ENCODE results near the gene GRM2.

The GRM2 gene

DNA sequence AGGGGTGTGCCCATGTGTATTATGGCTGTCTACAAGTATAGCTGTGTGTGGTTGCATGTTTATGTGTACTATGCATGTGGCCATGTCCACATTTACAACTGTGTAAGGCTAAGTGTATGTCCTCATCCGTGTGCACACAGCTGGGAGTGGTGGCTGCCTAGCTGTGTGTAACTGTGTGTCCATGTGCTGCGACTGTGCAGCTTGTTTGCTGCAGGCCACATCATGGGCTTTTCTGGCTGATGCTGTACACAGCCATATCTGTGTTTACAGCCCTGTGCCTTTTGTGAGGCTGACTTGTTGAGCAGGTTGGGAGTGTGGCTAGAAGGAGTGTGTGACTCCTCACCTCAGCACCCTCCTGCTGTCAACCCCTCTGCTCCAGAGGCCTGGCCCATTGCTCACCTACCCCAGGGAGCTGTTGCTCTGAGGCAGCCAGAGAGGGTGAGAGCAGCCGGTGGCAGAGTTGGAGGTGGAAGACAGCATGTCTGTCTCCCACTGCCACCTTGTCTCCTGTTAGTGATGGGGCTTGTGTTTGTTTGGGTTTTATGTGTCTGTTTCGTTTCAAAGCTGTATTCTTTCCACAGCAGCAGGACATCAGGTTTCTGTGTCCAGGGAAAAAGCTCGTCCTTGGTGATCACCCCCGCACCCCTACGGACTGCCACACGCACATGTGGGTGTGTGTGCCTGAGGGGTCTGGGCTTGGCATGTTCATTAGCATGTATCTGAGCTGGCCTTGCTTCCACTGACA is 1.4 kb upstream of the GRM2 start:
- DNase-seq (ENCODE audit: low read depth, low spot score), result no peak

DNA sequence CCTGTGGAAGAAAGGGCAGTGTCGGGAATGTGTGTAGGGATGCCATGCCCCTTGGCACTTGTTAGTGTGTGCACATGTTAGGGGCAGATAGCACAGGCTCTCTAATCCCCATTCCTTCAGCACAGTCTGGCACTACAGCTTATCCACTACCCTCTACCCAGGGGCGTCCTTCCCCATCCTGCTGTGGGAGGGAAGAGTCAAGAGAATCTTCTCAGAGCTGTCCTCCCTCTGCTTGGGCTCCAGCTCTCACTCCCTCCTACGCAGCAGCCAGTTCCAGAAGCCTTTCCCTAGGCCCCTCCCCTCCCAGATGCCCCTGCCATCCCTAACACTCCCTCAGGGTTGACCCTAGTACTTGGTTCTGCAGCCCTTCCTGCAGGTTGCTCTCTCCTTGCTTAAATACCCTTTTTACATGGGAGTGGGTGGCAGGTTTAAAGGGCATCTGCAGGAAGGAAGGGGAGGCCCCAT is 815 bp upstream of the GRM2 start:
- no peak for DNase-seq (ENCODE audit: low read depth, low spot score)

DNA sequence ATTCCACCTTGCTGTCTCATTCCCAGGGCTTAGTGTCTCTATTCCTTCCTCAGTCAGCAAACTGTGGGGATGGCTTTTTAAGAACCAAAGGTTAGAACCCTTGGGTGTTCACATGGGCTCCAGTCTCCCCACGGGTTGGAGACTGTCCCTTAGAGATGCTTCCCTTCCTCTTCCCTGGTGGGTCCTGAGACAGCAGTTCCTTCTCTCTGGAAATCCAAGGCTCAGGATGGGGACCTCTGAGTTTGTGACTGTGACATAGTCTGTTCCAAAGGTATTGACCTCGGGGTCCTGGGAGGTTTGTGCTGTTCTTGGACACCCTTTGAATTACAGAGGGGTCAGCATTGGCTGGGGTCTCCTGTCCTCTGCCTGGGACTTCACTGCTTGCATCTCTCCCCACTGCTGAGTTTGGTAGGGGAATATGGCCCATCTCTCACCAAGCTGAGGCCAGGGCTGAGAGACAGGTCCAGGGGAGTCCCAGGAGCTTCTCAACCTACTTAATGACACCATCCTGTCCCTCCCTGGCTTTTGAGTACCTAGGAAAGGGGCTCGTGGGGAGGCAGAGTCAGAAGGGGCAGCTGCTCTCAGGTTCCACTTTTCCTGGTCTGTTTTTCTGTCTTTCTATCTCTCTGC is 1.5 kb downstream of the GRM2 start:
- DNase-seq (ENCODE audit: low read depth, low spot score), result no peak

DNA sequence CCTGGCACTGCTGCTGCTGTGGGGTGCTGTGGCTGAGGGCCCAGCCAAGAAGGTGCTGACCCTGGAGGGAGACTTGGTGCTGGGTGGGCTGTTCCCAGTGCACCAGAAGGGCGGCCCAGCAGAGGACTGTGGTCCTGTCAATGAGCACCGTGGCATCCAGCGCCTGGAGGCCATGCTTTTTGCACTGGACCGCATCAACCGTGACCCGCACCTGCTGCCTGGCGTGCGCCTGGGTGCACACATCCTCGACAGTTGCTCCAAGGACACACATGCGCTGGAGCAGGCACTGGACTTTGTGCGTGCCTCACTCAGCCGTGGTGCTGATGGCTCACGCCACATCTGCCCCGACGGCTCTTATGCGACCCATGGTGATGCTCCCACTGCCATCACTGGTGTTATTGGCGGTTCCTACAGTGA is 2.1 kb downstream of the GRM2 start:
- no peak for DNase-seq (ENCODE audit: low read depth, low spot score)

DNA sequence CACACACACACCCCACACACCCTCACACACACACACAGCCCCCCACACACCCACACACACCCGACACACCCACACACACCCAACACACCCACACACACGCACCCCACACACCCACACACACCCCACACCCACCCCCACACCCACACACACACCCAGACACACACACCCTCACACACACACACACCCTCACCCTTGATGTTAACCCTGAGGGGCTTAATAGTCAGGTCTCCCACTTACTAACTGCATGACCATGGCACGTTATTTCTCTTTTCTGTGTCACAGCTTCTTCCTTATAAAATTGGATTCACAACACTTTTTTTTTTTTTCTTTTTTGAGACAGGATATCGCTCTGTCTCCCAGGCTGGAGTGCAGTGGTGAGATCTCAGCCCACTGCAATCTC is 2.8 kb downstream of the GRM2 start:
- DNase-seq (ENCODE audit: low read depth, low spot score), result no peak

DNA sequence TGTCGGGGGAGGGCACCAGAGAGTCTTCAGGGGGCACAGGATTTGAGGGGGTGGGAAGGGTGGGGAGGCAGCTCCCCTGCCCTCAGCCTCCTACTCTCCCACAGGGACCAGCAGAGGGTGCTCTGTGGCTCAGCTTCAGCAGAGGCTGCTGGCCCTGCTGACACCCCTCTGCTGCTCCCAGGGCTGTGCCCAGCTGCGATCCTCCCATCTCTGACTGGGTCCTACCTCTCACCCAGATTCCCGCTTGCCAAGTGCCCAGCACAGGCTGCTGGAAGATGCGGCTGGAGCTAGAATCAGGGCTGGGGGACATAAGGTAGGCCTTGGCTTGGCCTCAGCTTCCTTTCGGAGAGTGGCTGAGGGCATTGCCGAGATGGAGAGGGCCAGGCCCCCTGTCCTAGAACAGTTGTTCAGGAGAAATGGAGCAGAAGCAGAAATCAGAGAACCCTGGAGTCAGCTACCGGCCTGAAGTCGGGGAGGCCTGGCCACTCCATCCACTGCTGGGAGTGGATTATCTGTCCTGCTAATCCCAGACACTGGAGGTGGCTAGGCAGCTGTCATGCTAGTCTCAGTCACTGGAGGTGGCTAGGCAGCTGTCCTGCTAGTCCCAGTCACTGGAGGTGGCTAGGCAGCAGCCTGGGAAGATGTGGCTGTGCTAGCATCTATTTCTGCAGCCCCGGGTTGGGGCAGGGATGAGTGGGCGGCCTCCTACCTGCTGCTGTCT is 3.9 kb downstream of the GRM2 start:
- DNase-seq (ENCODE audit: low read depth, low spot score), result no peak

DNA sequence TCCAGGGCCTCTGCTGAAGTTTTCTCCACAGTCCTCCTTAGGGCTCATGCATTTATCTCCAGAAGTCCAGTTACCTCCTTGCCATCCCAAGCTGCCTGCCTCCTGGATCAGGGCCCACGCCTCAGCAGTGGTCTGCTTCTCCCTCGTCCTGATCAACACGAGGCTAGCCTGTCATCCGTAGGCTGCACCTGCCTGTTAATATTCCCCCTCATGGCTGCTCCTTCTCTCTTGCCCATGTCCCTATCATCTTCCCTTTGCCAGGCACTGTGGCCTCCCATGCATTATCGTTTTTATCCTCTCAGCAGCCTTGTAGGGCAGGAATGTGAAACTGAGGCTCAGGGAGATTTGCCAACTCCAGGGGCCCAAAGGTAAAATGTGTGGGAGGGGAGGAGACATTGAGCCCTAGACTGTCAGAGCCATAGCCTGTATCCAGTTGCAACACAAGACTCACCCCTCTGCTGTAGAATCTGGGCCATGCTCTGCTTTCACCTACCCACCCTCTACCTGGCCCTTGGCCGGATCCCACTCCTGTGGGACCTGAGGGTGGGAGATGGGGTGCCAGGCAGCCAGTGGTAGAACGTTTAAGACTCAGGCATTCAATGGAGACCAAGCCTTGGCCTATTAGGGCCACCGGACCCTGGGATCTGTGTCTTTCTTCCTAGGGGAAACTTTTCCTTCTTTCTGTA is 4.6 kb downstream of the GRM2 start:
- DNase-seq (ENCODE audit: low read depth, low spot score), result no peak

DNA sequence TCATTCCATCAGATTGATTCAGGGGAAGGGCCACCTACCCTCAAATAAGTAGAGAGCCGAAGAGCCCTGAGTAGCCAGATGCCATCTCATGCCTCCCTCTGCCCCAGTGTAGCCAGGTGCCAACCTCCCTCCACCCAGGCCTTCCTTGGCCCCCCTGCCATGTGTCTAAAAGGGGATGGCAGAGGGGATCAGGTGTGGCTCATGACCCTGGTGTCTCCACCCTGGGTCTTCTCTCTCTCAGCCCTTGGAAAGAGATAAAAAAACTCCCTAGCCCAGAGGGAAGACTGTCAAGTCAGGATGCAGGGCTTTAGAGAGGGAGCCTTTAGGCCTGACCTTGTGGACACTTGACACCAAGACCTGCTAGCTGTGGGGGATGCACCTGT is 5.2 kb downstream of the GRM2 start:
- no peak for DNase-seq (ENCODE audit: low read depth, low spot score)

DNA sequence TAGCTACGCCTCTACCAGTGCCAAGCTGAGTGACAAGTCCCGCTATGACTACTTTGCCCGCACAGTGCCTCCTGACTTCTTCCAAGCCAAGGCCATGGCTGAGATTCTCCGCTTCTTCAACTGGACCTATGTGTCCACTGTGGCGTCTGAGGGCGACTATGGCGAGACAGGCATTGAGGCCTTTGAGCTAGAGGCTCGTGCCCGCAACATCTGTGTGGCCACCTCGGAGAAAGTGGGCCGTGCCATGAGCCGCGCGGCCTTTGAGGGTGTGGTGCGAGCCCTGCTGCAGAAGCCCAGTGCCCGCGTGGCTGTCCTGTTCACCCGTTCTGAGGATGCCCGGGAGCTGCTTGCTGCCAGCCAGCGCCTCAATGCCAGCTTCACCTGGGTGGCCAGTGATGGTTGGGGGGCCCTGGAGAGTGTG is 5.7 kb downstream of the GRM2 start:
- DNase-seq (ENCODE audit: low read depth, low spot score), result no peak

DNA sequence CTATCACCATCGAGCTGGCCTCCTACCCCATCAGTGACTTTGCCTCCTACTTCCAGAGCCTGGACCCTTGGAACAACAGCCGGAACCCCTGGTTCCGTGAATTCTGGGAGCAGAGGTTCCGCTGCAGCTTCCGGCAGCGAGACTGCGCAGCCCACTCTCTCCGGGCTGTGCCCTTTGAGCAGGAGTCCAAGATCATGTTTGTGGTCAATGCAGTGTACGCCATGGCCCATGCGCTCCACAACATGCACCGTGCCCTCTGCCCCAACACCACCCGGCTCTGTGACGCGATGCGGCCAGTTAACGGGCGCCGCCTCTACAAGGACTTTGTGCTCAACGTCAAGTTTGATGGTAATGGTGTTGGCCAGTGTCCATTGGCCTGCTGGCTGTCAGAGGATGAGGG is 6.1 kb downstream of the GRM2 start:
- DNase-seq (ENCODE audit: low read depth, low spot score), result no peak

DNA sequence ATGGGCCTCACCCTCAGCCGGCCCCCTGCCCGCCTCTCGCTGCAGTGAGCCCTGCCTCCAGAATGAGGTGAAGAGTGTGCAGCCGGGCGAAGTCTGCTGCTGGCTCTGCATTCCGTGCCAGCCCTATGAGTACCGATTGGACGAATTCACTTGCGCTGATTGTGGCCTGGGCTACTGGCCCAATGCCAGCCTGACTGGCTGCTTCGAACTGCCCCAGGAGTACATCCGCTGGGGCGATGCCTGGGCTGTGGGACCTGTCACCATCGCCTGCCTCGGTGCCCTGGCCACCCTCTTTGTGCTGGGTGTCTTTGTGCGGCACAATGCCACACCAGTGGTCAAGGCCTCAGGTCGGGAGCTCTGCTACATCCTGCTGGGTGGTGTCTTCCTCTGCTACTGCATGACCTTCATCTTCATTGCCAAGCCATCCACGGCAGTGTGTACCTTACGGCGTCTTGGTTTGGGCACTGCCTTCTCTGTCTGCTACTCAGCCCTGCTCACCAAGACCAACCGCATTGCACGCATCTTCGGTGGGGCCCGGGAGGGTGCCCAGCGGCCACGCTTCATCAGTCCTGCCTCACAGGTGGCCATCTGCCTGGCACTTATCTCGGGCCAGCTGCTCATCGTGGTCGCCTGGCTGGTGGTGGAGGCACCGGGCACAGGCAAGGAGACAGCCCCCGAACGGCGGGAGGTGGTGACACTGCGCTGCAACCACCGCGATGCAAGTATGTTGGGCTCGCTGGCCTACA is 8.5 kb downstream of the GRM2 start:
- DNase-seq (ENCODE audit: low read depth, low spot score), result no peak

DNA sequence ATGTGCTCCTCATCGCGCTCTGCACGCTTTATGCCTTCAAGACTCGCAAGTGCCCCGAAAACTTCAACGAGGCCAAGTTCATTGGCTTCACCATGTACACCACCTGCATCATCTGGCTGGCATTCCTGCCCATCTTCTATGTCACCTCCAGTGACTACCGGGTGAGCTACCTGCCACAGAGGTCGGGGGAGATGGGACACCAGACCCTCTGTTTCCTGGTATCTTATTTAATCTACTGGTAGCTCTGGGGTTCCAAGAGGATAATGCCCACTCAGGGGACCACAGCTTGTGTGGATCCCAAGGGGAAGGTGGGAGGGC is 9.1 kb downstream of the GRM2 start:
- no peak for DNase-seq (ENCODE audit: low read depth, low spot score)

DNA sequence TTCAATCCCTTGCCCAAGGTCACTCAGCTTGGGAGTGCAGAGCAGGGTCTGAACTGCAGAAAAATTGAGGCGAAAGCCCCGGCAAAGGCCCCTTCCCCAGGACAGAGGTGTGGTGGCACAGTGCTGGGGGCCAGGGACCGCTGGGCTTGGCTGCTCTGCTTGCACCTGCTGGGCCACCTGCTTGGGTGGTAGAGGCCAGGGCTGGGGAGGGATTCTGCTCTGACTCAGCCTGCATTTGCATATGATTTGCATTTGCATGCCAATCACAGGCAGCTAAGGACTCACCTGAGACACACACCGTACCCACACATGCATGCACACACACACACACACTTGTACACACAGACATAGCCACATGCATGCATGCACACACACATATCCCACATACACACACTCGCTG is 9.9 kb downstream of the GRM2 start:
- no peak for DNase-seq (ENCODE audit: low read depth, low spot score)

DNA sequence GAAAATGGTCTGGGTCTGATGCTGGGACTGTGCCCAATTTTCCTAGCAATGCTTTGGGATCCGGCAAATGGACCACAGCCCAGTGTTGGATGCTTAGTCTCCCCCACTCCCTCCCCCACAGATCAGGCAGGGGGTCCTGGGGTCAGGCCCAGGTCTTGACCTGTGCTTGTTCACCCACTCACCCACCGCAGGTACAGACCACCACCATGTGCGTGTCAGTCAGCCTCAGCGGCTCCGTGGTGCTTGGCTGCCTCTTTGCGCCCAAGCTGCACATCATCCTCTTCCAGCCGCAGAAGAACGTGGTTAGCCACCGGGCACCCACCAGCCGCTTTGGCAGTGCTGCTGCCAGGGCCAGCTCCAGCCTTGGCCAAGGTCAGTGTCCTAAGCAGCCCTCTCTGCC is 10.6 kb downstream of the GRM2 start:
- no peak for DNase-seq (ENCODE audit: low read depth, low spot score)

DNA sequence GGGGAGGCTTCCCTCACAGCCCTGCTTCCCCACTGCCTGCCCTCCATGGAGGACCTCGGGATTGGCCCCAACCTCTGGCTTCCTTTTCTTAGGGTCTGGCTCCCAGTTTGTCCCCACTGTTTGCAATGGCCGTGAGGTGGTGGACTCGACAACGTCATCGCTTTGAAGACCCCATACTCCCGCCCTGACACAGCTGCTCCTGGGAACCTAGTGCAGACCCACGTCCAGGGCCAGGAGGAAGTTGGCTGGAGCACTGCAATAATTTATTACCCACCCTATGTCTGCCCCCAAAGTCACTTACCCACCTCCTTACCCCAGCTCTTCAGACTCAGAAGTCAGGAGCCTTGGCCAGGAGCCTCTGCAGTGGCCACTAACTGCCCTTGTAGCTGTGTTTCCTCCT is 11.1 kb downstream of the GRM2 start:
- DNase-seq (ENCODE audit: low read depth, low spot score), result no peak

DNA sequence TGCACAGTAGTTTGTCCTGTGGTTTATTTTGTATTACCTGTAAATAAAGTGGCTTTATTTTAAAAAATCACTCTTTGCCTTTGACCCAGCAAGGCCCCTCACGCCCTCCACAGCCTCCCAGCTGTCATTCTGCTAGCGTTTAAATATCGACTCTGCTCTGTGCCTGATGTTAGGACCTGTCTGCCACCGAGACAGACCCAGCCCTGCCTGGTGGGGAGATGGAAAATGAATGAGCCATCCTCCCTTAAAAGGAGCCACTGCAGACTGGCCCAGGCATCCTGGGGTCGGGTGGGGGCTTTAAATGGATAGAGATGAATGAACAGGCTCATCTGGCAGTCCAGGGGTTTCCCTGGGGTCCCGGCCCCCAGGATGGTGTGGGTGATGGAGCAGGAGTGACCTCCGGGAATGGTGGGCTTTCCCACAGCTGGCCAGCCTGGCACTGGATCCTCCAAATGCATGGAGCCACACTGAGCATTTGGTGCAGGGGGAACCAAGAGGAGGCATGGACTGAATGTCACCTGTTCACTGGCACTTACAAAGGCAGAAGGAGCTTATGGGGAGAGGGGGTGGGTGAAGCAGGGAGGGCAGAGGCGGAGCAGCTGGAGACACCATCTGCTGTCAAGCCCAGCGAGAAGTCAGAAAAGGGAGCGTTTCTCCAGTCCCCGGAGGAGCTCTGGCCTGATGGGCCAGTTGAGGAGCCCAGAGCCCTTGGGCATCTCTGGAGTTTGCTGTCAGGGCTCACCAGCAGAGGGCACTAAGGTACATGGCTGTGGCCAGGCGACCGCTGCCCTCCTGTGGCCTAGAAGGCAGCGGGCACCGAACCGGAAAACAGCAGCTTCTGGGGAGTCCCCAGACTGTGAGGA is 11.9 kb downstream of the GRM2 start:
- peak; percentile 68 for DNase-seq (ENCODE audit: low read depth, low spot score)

DNA sequence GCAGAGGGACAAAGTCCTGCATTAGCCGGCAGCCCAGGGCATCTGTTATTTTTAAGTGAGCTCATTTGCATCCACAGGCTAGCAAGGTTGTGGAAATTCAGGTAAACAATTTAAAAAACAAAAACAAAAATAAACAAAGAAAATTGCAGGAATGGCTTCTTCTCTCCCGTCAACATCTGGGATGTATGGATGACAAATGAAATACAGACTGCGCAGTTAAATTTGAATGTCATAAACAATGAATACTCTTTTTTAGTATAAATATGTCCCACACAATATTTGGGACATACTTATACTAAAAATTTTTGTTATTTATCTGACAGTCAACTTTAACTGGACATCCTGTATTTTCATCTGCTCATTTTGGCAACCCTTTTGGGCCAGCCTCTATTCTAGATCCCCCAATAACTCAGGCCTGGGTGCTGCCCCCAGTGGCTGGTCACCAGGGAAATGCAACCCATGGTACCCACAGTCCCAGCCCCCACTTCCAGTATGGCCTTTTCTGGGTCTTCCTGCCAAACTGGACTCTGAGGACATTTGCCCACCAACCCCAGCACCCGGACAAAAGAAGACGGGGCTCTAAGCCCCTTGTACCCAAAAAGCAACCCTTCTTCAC is 12.7 kb downstream of the GRM2 start:
- DNase-seq (ENCODE audit: low read depth, low spot score), result no peak

DNA sequence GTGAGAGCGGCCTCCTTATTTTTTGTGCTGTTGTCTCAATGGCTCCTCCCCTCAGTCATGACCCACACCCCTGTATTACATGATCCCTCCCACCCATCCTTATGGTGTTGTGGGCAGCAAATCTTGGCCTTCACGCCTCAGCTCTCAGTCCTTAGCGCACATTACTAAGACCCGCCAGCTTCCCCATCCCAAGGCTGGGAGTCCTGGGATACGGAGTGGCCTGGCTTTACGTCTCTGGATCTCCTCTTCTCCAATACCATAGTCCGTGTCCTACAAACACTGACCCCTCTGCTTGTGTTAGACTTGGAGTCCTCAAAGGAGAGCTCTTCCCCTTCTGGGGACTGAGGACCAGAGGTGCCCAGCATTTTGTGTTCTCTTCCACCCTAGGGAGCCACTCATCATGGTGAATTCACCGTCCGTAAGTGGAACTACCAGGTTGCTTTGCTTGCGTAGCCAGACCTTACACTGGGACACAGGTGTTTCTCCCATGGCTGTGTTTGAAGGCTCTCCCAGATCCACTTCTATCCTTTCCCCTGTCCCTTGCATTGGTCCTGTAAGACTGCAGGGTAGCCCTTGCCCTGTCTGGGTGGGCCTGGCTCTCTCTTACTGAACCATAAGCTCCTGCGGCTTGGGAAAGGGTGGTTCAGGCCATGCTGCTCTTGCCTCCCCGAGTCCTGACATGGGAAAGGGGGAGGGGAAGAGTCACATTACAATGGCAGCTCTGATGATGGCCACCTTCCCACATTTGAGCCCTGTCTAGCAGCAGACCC is 13.6 kb downstream of the GRM2 start:
- no peak for DNase-seq (ENCODE audit: low read depth, low spot score)

DNA sequence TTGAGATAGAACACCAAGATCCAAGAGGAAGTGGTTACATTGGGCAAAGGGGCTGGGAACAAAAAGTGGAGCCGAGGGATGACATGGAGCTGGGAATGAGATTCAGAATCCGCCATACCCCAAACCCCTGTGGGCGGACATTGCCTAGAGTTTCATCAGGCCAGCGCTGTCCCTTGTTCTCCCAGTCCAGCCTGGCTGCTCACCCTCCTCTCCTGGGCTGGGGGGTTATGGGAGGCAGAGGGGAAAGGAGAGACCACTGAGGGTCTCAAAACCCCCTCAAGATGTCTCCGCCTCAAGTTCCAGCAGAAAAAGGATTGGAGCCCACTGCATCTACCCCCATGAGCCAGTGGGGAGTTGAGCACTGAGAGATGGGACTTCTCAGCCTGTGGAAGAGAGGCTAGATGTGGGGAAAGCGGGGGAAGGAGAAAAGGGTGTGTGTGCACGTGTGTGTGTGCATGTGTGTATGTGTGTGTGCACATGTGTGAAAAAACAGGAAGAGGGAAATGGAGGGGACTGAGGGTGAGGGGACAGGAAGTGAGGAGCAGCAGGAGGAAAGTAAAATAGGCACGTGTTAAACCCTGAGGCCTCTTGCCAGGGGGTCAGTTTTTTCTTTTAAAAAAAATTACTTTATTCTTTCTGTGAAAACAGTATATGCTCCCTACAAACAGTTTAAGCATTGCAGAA is 14.3 kb downstream of the GRM2 start:
- no peak for DNase-seq (ENCODE audit: low read depth, low spot score)

Measured in iPS DF 19.7 (cell line).